Renal cortex interstitium (tissue), 11 donors: ENCODE measurements around the gene PKD2L1. TPM values are rescaled to one million over a fixed set of nuclear protein-coding genes. Genes with fewer than 3 reads are reported as not detected.

Experiments used
- DNase-seq, 11 donors: peaks; one replicate each; pipeline ENCODE4 v3.0.0-alpha.2; 2013; ENCODE audit warnings: low read depth in 9 of 11, low spot score in 4 of 11; ENCODE audit errors: extremely low read depth in 1 of 11
- polyA plus RNA-seq, 3 donors: library from polyadenylated mRNA; unstranded; fragments of 120-200 nt; gene quantifications; one replicate each; pipeline ENCODE4 v1.2.1, GENCODE V29; 2013; ENCODE audit not compliant: insufficient read length in 3 of 3

The PKD2L1 gene
- polyA plus RNA-seq, 3 donors, result 0.08 to 0.10 (median 0.09) TPM

- no peak for DNase-seq
These were observed 84.4 kb downstream of the PKD2L1 start for GRCh38 chr10:100245484-100246220.

DNA sequence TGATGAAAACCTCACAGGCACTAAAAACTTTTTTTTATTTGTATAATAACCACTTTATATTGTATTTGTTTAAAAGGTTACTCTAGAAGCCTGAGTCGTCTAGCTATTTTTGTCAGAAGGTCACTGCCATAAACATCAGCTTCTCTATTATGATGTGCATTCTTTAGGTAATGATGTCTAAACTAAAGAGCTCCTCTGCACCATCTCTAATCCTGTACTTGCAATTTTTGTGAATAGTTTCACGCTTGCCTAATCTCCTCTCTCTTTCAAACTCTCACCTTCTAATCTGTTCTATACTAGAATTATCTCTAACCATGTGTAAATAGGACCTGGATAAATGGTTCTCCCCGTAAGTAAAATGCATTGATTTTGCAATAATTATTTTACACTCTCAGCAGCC lies 90.2 kb downstream of the PKD2L1 start:
- DNase-seq, result no peak

DNA sequence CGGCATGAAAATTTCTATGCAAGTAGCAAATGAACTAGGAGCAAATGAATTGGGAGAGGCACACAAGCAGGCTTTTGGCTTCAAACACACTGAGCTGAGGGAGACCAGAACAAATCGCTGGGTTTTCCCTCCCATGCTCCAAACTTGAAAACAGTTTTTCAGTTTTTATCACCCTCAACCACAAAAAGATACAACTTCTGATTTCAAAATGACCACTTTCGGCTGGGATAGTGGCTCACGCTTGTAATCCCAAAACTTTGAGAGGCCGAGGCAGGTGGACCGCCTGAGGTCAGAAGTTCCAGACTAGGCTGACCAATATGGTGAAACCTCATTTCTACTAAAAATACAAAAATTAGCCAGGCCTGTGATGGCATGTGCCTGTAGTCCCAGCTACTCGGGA lies 91.6 kb downstream of the PKD2L1 start:
- DNase-seq, result no peak

Other genes starting within 250 kb of the PKD2L1 start
- 1 to 10 TPM; 3.0 to 3.2 (median 3.1) TPM for gene CPN1, start 248.4 kb downstream of the PKD2L1 start, polyA plus RNA-seq
- 10 to 100 TPM; 47.2 to 58.3 (median 54.4) TPM for gene ERLIN1, start 144.2 kb downstream of the PKD2L1 start, polyA plus RNA-seq
- gene CHUK, start 100.6 kb downstream of the PKD2L1 start, polyA plus RNA-seq, result 10 to 100 TPM; 24.9 to 31.5 (median 29.4) TPM
- gene CWF19L1, start 62.6 kb downstream of the PKD2L1 start, polyA plus RNA-seq, result 10 to 100 TPM; 27.6 to 31.5 (median 30.4) TPM
- 10 to 100 TPM; 34.7 to 46.2 (median 37.6) TPM for gene BLOC1S2, start 43.5 kb downstream of the PKD2L1 start, polyA plus RNA-seq
- gene SCD, start 17.0 kb upstream of the PKD2L1 start, polyA plus RNA-seq, result 10 to 100 TPM; 37.8 to 56.9 (median 45.6) TPM
- under 1 TPM; 0.82 to 0.97 (median 0.92) TPM for gene WNT8B, start 132.8 kb upstream of the PKD2L1 start, polyA plus RNA-seq
- gene SEC31B, start 189.6 kb upstream of the PKD2L1 start, polyA plus RNA-seq, result 10 to 100 TPM; 16.3 to 25.6 (median 16.7) TPM
- 100 to 1,000 TPM; 149 to 209 (median 182) TPM for gene NDUFB8, start 199.6 kb upstream of the PKD2L1 start, polyA plus RNA-seq
- gene HIF1AN, start 205.7 kb upstream of the PKD2L1 start, polyA plus RNA-seq, result 10 to 100 TPM; 36.9 to 48.4 (median 44.5) TPM